Effector CD8-positive, alpha-beta T cell (primary cell): ENCODE data around the gene SNED1.

ENCODE experiments used
- DNase-seq: peaks from one replicate; lab custom pipeline; 2025; lab: John Stamatoyannopoulos, UW

The SNED1 gene

GRCh38 chr2:241068136-241068941, 69.9 kb downstream of the SNED1 start:
- DNase-seq = no peak

GRCh38 chr2:241068942-241069810, 70.8 kb downstream of the SNED1 start:
- DNase-seq = no peak

GRCh38 chr2:241069821-241070281, 71.4 kb downstream of the SNED1 start:
- DNase-seq = no peak

GRCh38 chr2:241070361-241070760, 71.9 kb downstream of the SNED1 start:
- DNase-seq = no peak

- no peak for DNase-seq
These were observed 72.6 kb downstream of the SNED1 start for GRCh38 chr2:241070811-241071676.

GRCh38 chr2:241071677-241072111, 73.3 kb downstream of the SNED1 start:
- DNase-seq = no peak

- no peak for DNase-seq
These were observed 73.7 kb downstream of the SNED1 start for GRCh38 chr2:241072151-241072550.

GRCh38 chr2:241072553-241073165, 74.2 kb downstream of the SNED1 start:
- no peak for DNase-seq

- DNase-seq = no peak
These were observed 75.0 kb downstream of the SNED1 start for GRCh38 chr2:241073166-241074064.

- DNase-seq = no peak
These were observed 75.8 kb downstream of the SNED1 start for GRCh38 chr2:241074065-241074818.

- DNase-seq = no peak
These were observed 76.6 kb downstream of the SNED1 start for GRCh38 chr2:241074901-241075540.

- DNase-seq = no peak
These were observed 82.2 kb downstream of the SNED1 start for GRCh38 chr2:241080405-241081189.

GRCh38 chr2:241081190-241081642, 82.8 kb downstream of the SNED1 start:
- no peak for DNase-seq

- DNase-seq = no peak
These were observed 83.4 kb downstream of the SNED1 start for GRCh38 chr2:241081643-241082340.

- DNase-seq = no peak
These were observed 84.1 kb downstream of the SNED1 start for GRCh38 chr2:241082341-241083090.

GRCh38 chr2:241083091-241083415, 84.6 kb downstream of the SNED1 start:
- no peak for DNase-seq

- no peak for DNase-seq
These were observed 86.5 kb downstream of the SNED1 start for GRCh38 chr2:241084856-241085444.
